OCI-LY1 (cell line): ENCODE data around the gene HDAC6.
"Not testable (repeated sequence)": the region's sequence is repeated elsewhere in the genome, so short reads cannot be mapped to it uniquely, and the experiment has no call there.

Experiments used
- H2AFZ ChIP-seq: fragments of 200-600 bp; sonication (generic), shearing (Covaris generic); 2 replicates; pipeline ENCODE4 v1.6.0; 2014; ENCODE audit warnings: antibody characterized with exemption, mild to moderate bottlenecking, low read length
- H3F3A ChIP-seq: fragments of 200-600 bp; sonication (generic), shearing (Covaris generic); 2 replicates; pipeline ENCODE4 v1.6.0; 2014; ENCODE audit warnings: mild to moderate bottlenecking, antibody characterized with exemption, low read length, moderate library complexity; ENCODE audit not compliant: insufficient read depth
- H3K27ac ChIP-seq: fragments of 200-600 bp; sonication (generic); 2 replicates; pipeline ENCODE4 v1.5.1; 2014; ENCODE audit warnings: low read length, mixed run types, mild to moderate bottlenecking, low read depth; ENCODE audit not compliant: poor library complexity, severe bottlenecking
- H3K27me3 ChIP-seq: fragments of 200-600 bp; sonication (generic); 2 replicates; pipeline ENCODE4 v1.6.0; 2014; ENCODE audit warnings: antibody characterized with exemption, mild to moderate bottlenecking, low read length, moderate library complexity; ENCODE audit not compliant: insufficient read depth
- H3K36me3 ChIP-seq: fragments of 200-600 bp; sonication (generic); 2 replicates; pipeline ENCODE4 v1.6.1; 2014; ENCODE audit warnings: mild to moderate bottlenecking, antibody characterized with exemption, low read length, moderate library complexity, mixed read lengths; ENCODE audit not compliant: insufficient read depth
- H3K4me1 ChIP-seq: fragments of 200-600 bp; sonication (generic); 2 replicates; pipeline ENCODE4 v1.5.1; 2014; ENCODE audit warnings: mild to moderate bottlenecking, low read length, moderate library complexity; ENCODE audit not compliant: insufficient read depth, severe bottlenecking
- H3K4me2 ChIP-seq: fragments of 200-600 bp; sonication (generic), shearing (Covaris generic); 2 replicates; pipeline ENCODE4 v1.6.1; 2014; ENCODE audit warnings: low read length
- H3K4me3 ChIP-seq: fragments of 200-600 bp; sonication (generic); 2 replicates; pipeline ENCODE4 v1.5.1; 2014; ENCODE audit warnings: low read length, low read depth, mild to moderate bottlenecking, mixed read lengths; ENCODE audit not compliant: poor library complexity, severe bottlenecking
- H3K79me2 ChIP-seq: fragments of 200-600 bp; shearing (Covaris generic); 2 replicates; pipeline ENCODE4 v1.6.1; 2016; ENCODE audit warnings: mixed run types, low read length, mixed read lengths; ENCODE audit not compliant: insufficient read depth
- H3K9ac ChIP-seq: fragments of 200-600 bp; sonication (generic), shearing (Covaris generic); 2 replicates; pipeline ENCODE4 v1.6.1; 2014; ENCODE audit warnings: mild to moderate bottlenecking, low read length, mixed read lengths
- H3K9me2 ChIP-seq: fragments of 200-600 bp; sonication (generic), shearing (Covaris generic); 2 replicates; pipeline ENCODE4 v1.6.1; 2014; ENCODE audit warnings: low read depth, mild to moderate bottlenecking, low read length, mixed read lengths
- H3K9me3 ChIP-seq: fragments of 200-600 bp; shearing (Covaris generic); 2 replicates; pipeline ENCODE4 v1.6.1; 2014; ENCODE audit warnings: low read length, mixed read lengths
- H4K20me1 ChIP-seq: fragments of 200-600 bp; sonication (generic), shearing (Covaris generic); 2 replicates; pipeline ENCODE4 v1.6.0; 2016; ENCODE audit warnings: mild to moderate bottlenecking, low read length; ENCODE audit not compliant: insufficient read depth
- CTCF ChIP-seq: fragments of 200-600 bp; sonication (generic), shearing (Covaris generic); IDR thresholded peaks from 2 replicates; pipeline ENCODE4 v1.5.1; 2017; ENCODE audit warnings: mild to moderate bottlenecking, antibody characterized with exemption, low read length, moderate library complexity, mixed read lengths
- EZH2 ChIP-seq: fragments of 200-600 bp; sonication (generic), shearing (Covaris generic); IDR thresholded peaks from 2 replicates; pipeline ENCODE4 v1.8.0; 2017; ENCODE audit warnings: borderline replicate concordance, mixed run types, mild to moderate bottlenecking, antibody characterized with exemption, low read length, moderate library complexity, mixed read lengths

HDAC6 gene

DNA sequence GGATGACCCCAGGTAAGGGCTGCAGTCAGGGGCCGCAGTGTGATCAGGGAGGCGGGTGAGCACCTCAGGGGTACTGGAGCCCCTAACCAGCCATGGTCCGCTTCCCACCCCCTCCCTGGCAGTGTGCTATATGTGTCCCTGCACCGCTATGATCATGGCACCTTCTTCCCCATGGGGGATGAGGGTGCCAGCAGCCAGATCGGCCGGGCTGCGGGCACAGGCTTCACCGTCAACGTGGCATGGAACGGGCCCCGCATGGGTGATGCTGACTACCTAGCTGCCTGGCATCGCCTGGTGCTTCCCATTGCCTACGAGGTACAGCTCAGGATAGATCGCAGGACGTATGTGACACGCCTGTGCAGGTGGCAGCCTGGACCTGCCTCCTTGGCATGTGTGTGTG lies 16.2 kb downstream of the HDAC6 start:
- no peak overlapping the region for H3K27ac ChIP-seq
- no peaks in the 10 kb centered on the region for H3F3A ChIP-seq
- H3K4me3 ChIP-seq, result no peak overlapping the region
- TF ChIP-seq EZH2, result no peak
- TF ChIP-seq CTCF, result no peak
- no peaks in the 10 kb centered on the region for H3K79me2 ChIP-seq
- no peaks in the 10 kb centered on the region for H3K9me3 ChIP-seq
- H3K4me2 ChIP-seq, result no peak overlapping the region
- H2AFZ ChIP-seq, result no peak overlapping the region
- no peaks in the 10 kb centered on the region for H3K9me2 ChIP-seq
- H4K20me1 ChIP-seq, result no peaks in the 10 kb centered on the region
- no peak overlapping the region for H3K9ac ChIP-seq
- no peaks in the 10 kb centered on the region for H3K36me3 ChIP-seq
- H3K27me3 ChIP-seq, result no peaks in the 10 kb centered on the region
- no peaks in the 10 kb centered on the region for H3K4me1 ChIP-seq

GRCh38 chrX:48818866-48819265 lies 17.0 kb downstream of the HDAC6 start:
- H2AFZ ChIP-seq, result no peak overlapping the region
- no peaks in the 10 kb centered on the region for H3K9me3 ChIP-seq
- no peaks in the 10 kb centered on the region for H4K20me1 ChIP-seq
- H3K4me1 ChIP-seq, result no peaks in the 10 kb centered on the region
- no peak overlapping the region for H3K27ac ChIP-seq
- no peak overlapping the region for H3K4me3 ChIP-seq
- H3K27me3 ChIP-seq, result no peaks in the 10 kb centered on the region
- H3K79me2 ChIP-seq, result no peaks in the 10 kb centered on the region
- H3K4me2 ChIP-seq, result no peak overlapping the region
- H3F3A ChIP-seq, result no peaks in the 10 kb centered on the region
- TF ChIP-seq EZH2, result no peak
- no peak for TF ChIP-seq CTCF
- H3K36me3 ChIP-seq, result no peaks in the 10 kb centered on the region
- H3K9ac ChIP-seq, result no peak overlapping the region
- no peaks in the 10 kb centered on the region for H3K9me2 ChIP-seq

DNA sequence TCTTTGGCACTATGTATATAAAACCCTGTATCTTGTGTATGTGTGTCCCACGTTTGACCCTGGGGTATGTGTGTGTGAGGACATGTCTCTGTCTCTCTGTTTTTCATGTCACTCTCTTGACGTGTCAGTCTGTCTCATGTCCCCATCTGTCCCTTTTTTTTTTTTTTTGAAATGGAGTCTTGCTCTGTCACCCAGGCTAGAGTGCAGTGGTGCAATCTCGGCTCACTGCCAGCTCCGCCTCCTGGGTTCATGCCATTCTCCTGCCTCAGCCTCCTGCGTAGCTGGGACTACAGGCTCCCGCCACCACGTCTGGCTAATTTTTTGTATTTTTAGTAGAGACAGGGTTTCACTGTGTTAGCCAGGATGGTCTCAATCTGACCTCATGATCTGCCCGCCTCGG lies 17.5 kb downstream of the HDAC6 start:
- not testable (repeated sequence) for H3K9ac ChIP-seq, H3K9me3 ChIP-seq, H3K4me3 ChIP-seq, H3K9me2 ChIP-seq, H3K4me1 ChIP-seq, H3F3A ChIP-seq, H4K20me1 ChIP-seq, H3K27ac ChIP-seq, H3K4me2 ChIP-seq, H3K79me2 ChIP-seq, H3K36me3 ChIP-seq, H3K27me3 ChIP-seq, H2AFZ ChIP-seq

GRCh38 chrX:48823053-48823452 lies 21.2 kb downstream of the HDAC6 start:
- H3K9me2 ChIP-seq, result no peaks in the 10 kb centered on the region
- H3K27ac ChIP-seq, result no peak overlapping the region
- no peak overlapping the region for H3K9ac ChIP-seq
- H4K20me1 ChIP-seq, result no peaks in the 10 kb centered on the region
- H3K4me2 ChIP-seq, result no peak overlapping the region
- H3K4me3 ChIP-seq, result no peak overlapping the region
- no peak for TF ChIP-seq CTCF
- TF ChIP-seq EZH2, result no peak
- H3K4me1 ChIP-seq, result no peaks in the 10 kb centered on the region
- H3F3A ChIP-seq, result no peaks in the 10 kb centered on the region
- no peaks in the 10 kb centered on the region for H3K27me3 ChIP-seq
- H3K36me3 ChIP-seq, result no peaks in the 10 kb centered on the region
- H3K9me3 ChIP-seq, result no peaks in the 10 kb centered on the region
- no peaks in the 10 kb centered on the region for H3K79me2 ChIP-seq
- H2AFZ ChIP-seq, result no peak overlapping the region
